Stimulated activated CD4-positive, alpha-beta T cell treated with anti-CD3 and anti-CD28 coated beads, Interleukin-1b, Interleukin-23, amount 100 ng/mL, for 48 hours (primary cell): Measurements from ENCODE around the gene TCF23.
A peak's percentile ranks its signal among the peaks of the same experiment; 100 is the strongest.
"Not testable (repeated sequence)": the region's sequence is repeated elsewhere in the genome, so short reads cannot be mapped to it uniquely, and the experiment has no call there.

Experiments
- DNase-seq: peaks from one replicate; pipeline ENCODE4 v3.0.0-alpha.2; 2020

TCF23 gene

GRCh38 chr2:27148801-27149439 is at the start of gene TCF23:
Gene TCF23, plus strand, starts transcription at chr2:27149004. Its CDS starts 130 bp downstream, at chr2:27149134.
- DNase-seq: no peak

DNA sequence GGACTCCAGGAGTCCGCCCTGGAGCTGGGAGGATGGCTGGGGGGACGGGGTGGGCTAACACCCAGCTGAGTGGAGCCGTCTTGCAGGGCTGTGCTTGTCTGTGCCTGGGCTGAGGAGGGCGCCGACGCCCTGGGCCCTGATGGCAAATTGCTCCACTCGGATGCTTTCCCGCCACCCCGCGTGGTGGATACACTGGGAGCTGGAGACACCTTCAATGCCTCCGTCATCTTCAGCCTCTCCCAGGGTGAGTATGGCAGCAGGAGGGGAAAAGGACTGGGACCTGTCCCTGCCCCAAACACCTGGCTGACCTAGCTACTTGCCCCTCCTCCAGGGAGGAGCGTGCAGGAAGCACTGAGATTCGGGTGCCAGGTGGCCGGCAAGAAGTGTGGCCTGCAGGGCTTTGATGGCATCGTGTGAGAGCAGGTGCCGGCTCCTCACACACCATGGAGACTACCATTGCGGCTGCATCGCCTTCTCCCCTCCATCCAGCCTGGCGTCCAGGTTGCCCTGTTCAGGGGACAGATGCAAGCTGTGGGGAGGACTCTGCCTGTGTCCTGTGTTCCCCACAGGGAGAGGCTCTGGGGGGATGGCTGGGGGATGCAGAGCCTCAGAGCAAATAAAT is 49.4 kb upstream of the TCF23 start:
- no peak for DNase-seq

DNA sequence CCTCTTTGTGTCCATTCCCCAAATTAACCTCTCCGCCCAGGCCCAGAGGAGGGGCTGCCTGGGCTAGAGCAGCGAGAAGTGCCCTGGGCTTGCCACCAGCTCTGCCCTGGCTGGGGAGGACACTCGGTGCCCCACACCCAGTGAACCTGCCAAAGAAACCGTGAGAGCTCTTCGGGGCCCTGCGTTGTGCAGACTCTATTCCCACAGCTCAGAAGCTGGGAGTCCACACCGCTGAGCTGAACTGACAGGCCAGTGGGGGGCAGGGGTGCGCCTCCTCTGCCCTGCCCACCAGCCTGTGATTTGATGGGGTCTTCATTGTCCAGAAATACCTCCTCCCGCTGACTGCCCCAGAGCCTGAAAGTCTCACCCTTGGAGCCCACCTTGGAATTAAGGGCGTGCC is 48.8 kb upstream of the TCF23 start:
- no peak for DNase-seq

- DNase-seq: no peak
Observed at GRCh38 chr2:27102329-27102728, 46.5 kb upstream of the TCF23 start.

DNA sequence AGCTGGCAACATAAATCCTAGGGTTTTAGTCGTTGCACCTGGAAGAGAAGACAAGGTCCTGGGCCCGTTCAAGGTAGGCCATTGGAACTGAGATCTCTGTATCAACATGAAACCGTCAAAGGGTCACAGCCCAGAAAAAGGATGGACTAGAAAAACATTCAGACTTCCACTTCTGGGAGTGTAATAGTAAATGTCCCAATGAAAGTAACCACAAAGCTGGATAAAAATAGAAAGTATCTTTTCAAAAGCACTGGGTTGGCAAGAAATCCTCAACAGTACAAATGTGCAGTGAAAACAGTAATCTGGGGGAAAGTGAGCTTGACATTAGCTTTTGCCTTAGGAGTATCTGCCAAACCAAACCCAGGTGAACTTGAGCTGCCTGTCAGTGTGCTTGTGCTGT is 42.8 kb upstream of the TCF23 start:
- no peak for DNase-seq

- DNase-seq: no peak
Observed at GRCh38 chr2:27108221-27108620, 40.6 kb upstream of the TCF23 start.

DNA sequence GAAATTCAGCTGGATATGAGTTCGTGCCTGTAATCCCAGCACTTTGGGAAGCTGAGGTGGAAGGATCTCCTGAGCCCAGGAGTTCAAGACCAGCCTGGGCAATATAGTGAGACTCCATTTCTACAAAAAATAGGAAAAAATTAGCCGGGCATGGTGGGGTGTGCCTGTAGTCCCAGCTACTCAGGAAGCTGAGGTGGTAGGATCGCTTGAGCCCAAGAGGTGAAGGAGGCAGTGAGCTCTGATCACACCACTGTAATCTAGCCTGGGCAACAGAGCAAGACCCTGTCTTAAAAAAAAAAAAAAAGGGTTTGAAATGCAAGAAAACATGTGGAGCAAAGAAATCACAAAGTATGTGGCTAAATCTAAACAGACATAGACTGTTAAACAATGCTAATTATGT is 39.7 kb upstream of the TCF23 start:
- no peak for DNase-seq

DNA sequence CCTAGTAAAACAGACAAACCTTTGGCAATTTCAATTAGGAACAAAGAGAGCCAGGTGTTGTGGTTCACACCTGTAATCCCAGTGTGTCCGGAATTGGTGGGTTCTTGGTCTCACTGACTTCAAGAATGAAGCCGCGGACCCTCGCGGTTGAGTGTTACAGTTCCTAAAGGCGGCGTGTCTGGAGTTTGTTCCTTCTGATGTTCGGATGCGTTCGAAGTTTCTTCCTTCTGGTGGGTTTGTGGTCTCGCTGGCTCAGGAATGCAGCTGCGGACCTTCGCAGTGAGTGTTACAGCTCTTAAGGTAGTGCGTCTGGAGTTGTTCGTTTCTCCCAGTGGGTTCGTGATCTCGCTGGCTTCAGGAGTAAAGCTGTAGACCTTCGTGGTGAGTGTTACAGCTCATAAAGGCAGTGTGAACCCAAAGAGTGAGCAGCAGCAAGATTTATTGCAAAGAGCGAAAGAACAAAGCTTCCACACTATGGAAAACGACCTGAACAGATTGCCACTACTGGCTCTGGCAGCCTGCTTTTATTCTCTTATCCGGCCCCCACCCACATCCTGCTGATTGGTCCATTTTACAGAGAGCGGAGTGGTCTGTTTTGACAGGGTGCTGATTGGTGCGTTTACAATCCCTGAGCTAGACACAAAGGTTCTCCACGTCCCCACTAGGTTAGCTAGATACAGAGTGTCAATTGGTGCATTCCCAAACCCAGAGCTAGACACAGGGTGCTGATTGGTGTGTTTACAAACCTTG is 38.0 kb upstream of the TCF23 start:
- not testable (repeated sequence) for DNase-seq

GRCh38 chr2:27111392-27112078 is 37.3 kb upstream of the TCF23 start:
- DNase-seq: not testable (repeated sequence)

DNA sequence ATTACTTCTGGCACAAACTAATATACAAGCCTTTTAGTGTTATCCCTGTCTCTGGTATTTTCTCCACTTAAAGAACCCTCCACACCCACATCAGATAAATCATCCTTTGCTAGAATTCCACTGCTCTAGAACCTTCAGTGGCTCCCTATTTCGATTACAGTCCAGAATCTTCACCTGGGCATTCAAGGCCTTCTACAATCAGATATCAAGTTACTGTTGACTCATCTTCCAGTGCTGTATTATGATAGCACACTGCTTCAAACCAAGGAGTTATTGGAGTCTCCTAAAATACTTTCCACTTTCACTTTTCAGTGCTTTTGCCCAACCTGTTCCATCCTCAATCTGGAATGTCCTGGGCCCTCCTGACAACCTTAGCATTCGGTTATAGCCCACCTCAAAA is 33.3 kb upstream of the TCF23 start:
- no peak for DNase-seq

GRCh38 chr2:27117995-27118524 is 30.7 kb upstream of the TCF23 start:
- no peak for DNase-seq

DNA sequence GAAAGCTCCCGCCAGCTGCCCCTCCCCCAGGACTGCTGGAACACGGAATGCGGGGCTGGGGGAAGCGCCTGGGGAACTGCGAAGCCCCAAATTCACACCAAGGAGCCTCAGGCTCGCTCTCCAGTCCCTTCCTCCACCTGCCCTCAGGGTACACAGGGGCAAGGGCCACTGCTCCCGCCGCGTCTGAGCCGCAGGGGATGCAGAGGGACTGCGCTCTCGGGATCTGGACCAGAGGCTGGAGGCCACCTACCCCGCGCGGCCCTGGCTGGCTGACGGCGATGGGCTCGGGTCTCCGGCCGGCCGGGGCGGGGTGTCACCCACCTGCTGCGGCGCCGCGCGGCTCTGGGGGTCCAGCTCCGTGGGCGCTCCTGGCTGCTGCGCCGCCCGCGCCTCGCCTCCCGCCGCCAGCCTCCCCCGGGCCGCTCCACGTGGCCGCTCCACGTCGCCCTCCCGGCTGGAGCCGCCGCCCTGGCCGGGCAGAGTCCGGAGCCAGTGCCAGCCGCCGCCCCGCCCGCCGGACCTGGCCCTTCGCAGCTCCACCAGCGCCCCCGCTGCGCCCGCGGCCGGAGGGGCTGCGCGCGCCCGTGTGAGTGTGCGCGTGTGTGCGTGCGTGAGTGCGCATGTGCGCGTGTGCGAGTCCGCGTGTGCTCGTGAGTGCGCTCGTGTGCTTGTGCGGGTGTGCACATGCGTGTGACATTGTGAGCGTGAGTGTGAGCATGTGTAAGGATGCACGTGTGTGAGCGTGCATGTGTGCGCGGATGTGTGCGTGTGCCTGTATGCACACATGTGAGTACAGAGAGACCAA is 30.1 kb upstream of the TCF23 start, which contains the start of gene CGREF1:
Gene CGREF1 (minus strand): TSS at position 604 of the 805 bp plus-strand sequence. CDS start 14,762 bp downstream, outside the sequence.
- DNase-seq: peak; percentile 17

- not testable (repeated sequence) for DNase-seq
Observed at GRCh38 chr2:27119330-27119670, 29.5 kb upstream of the TCF23 start.

- no peak for DNase-seq
Observed at GRCh38 chr2:27121906-27122305, 26.9 kb upstream of the TCF23 start.

- no peak for DNase-seq
Observed at GRCh38 chr2:27122791-27123190, 26.0 kb upstream of the TCF23 start.

DNA sequence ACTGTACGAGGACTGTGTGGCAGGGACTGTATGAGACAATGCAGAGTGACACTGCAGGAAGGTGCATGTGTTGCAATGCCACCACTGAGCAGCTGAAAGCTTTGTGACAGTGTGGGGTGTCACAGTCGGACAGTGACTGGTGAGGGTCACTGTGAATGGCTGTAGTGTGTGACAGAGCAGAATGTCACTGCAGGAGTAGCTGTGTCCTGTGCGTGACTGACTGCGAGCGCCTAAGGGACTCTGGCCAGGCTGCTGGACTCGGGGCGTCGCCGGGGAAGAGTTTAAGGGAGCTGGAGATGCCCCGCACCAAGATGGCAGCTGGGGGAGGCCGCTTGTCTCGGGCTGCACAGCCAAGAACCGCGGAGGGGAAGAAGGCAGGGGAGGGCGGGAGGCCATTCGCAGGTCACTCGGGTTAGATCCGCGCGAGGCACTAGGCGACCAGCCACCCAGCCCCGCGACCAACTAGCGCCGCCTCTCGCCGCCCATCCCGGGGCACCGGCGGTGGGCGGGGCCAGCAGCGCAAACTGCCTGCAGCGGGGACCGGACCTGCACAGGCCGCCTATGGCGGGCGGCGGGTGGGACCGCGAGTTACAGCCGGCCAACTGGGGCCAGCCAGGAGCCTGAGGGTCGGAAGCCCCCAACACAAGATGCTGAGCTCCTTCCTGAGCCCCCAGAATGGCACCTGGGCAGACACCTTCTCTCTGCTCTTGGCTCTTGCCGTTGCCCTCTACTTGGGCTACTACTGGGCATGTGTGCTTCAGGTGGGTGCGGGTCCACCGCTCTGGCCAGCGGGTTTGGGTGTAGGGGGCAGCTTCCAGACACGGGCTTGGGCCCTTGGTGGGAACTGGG is 25.3 kb upstream of the TCF23 start, which contains the start of gene ABHD1:
Gene ABHD1 (plus strand): TSS at position 514 of the 849 bp plus-strand sequence. CDS start 134 bp downstream, at position 648.
- peak; percentile 36 for DNase-seq

- no peak for DNase-seq
Observed at GRCh38 chr2:27125104-27125503, 23.7 kb upstream of the TCF23 start.

DNA sequence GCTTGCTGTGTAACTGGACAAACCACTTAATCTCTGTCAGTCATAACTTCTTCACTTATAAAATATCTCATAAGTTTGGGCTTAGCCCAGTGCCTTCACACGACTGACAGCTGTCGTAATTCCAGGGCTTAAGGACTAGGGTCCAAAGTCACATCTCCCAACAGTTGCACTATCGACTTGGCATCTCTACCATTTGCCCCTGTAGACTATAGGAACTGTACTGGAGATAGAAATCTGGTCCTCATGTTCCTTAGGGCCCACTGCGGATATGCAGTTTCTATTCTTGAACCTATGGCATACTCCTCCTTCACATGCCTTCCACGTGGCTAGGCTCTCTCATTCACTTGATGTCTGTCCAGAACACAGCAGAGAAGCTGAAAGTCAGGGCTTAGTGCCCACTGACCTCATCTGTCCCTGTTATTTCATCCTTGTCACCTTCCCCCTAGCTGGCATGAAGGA is 22.5 kb upstream of the TCF23 start:
- DNase-seq: no peak

GRCh38 chr2:27127883-27128667 is 20.7 kb upstream of the TCF23 start:
- DNase-seq: no peak
